SU-DHL-6 (cell line): ENCODE data around the gene RGS6.

Source experiments
- EZH2phosphoT487 ChIP-seq: fragments of 200-600 bp; sonication (generic), shearing (Covaris generic); conservative IDR thresholded peaks from 2 replicates; pipeline ENCODE4 v1.6.1; 2018; ENCODE audit warnings: mild to moderate bottlenecking, antibody characterized with exemption, low read length, moderate library complexity, mixed read lengths
- TF ChIP-seq, protein P1 (sequence below): fragments of 200-600 bp; sonication (generic); IDR thresholded peaks from one replicate; pipeline ENCODE4 v1.5.1; 2017; ENCODE audit warnings: antibody characterized with exemption, mild to moderate bottlenecking, low read length, moderate library complexity; ENCODE audit not compliant: insufficient read depth, poor library complexity, severe bottlenecking

DNA sequence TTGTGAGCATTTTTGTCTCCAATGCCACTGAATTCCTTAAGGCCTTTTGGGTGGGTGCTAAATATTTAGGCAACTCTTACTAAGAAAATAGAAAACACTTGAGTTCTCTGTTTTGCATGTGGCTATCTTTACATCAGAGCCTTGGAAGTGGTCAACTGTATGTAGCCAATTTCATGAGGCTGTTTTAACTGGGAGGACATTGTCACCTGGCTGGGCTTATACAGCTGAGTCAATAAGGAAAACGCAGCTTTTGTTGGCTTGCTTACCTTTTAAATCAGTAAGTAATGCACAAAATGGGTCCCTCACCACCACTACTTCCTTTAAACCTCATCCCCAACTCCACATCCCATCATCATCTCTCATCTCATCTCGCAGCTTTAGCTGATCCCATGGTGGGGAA, 194.3 kb downstream of the RGS6 start:
- TF ChIP-seq, protein P1, sequence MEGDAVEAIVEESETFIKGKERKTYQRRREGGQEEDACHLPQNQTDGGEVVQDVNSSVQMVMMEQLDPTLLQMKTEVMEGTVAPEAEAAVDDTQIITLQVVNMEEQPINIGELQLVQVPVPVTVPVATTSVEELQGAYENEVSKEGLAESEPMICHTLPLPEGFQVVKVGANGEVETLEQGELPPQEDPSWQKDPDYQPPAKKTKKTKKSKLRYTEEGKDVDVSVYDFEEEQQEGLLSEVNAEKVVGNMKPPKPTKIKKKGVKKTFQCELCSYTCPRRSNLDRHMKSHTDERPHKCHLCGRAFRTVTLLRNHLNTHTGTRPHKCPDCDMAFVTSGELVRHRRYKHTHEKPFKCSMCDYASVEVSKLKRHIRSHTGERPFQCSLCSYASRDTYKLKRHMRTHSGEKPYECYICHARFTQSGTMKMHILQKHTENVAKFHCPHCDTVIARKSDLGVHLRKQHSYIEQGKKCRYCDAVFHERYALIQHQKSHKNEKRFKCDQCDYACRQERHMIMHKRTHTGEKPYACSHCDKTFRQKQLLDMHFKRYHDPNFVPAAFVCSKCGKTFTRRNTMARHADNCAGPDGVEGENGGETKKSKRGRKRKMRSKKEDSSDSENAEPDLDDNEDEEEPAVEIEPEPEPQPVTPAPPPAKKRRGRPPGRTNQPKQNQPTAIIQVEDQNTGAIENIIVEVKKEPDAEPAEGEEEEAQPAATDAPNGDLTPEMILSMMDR = no peak
- no peak for TF ChIP-seq EZH2phosphoT487
